H1 (cell line): ENCODE results near the gene RSKR. TPM values are rescaled to one million over a fixed set of nuclear protein-coding genes. Genes with fewer than 3 reads are reported as not detected.
A peak's percentile ranks its signal among the peaks of the same experiment; 100 is the strongest.

ENCODE experiments used
- ASH2L ChIP-seq: fragments of 200-600, 300-600 bp; sonication (generic); IDR thresholded peaks from one replicate; pipeline ENCODE4 v1.7.1; 2017; ENCODE audit warnings: low read length
- CBX5 ChIP-seq: fragments of 300-800, 300-1000 bp; sonication (generic); IDR thresholded peaks from 2 replicates; pipeline ENCODE4 v1.7.1; 2016; ENCODE audit warnings: antibody characterized with exemption, low read length, low read depth
- CBX8 ChIP-seq: fragments of 300-800, 300-1000 bp; sonication (generic); IDR thresholded peaks from 2 replicates; pipeline ENCODE4 v1.7.1; 2016; ENCODE audit warnings: low read depth, low read length, borderline replicate concordance
- CHD1 ChIP-seq: IDR thresholded peaks from 2 replicates; pipeline ENCODE4 v1.6.1; 2012; ENCODE audit warnings: low read depth, low read length, improper control_type of control experiment
- CTBP2 ChIP-seq: IDR thresholded peaks from 2 replicates; pipeline ENCODE4 v1.7.0; 2011; ENCODE audit warnings: borderline replicate concordance, mild to moderate bottlenecking, moderate library complexity, mixed read lengths, low read length; ENCODE audit not compliant: insufficient read depth, insufficient read length
- EP300 ChIP-seq, 2 experiments: IDR thresholded peaks; 1 replicate in 1 of 2; 2 replicates in 1 of 2; pipeline ENCODE4 v1.6.1; 2011 to 2012; ENCODE audit warnings: low read depth in 2 of 2, low read length in 2 of 2, mild to moderate bottlenecking in 2 of 2, borderline replicate concordance in 1 of 2, inconsistent platforms in 1 of 2, moderate library complexity in 1 of 2
- GTF2F1 ChIP-seq: IDR thresholded peaks from 2 replicates; pipeline ENCODE4 v1.6.1; 2012; ENCODE audit warnings: low read depth, low read length, improper control_type of control experiment, borderline replicate concordance
- JUND ChIP-seq: IDR thresholded peaks from 2 replicates; pipeline ENCODE4 v1.6.1; 2011; ENCODE audit warnings: mild to moderate bottlenecking, improper control_type of control experiment, low read length
- KDM5A ChIP-seq: fragments of 200-600 bp; IDR thresholded peaks from 2 replicates; pipeline ENCODE4 v1.7.1; 2012; ENCODE audit warnings: mild to moderate bottlenecking, low read length, inconsistent platforms, mixed read lengths
- MAFK ChIP-seq: IDR thresholded peaks from 2 replicates; pipeline ENCODE4 v1.6.1; 2012; ENCODE audit warnings: low read depth, mild to moderate bottlenecking, improper control_type of control experiment, low read length
- NRF1 ChIP-seq: IDR thresholded peaks from 2 replicates; pipeline ENCODE4 v1.6.1; 2011; ENCODE audit warnings: mild to moderate bottlenecking, low read depth, low read length, improper control_type of control experiment
- RFX5 ChIP-seq: IDR thresholded peaks from 2 replicates; pipeline ENCODE4 v1.6.1; 2011; ENCODE audit warnings: low read depth, low read length, improper control_type of control experiment, borderline replicate concordance
- RNF2 ChIP-seq: fragments of 200-900, 300-1000 bp; sonication (generic); IDR thresholded peaks from 2 replicates; pipeline ENCODE4 v1.7.1; 2016; ENCODE audit warnings: borderline replicate concordance, low read depth, mild to moderate bottlenecking, antibody characterized with exemption, low read length; ENCODE audit not compliant: poor library complexity, severe bottlenecking; ENCODE audit errors: missing control alignments
- SP2 ChIP-seq: IDR thresholded peaks from 2 replicates; pipeline ENCODE4 v1.6.1; 2012; ENCODE audit warnings: mild to moderate bottlenecking, low read length, inconsistent platforms
- SUZ12 ChIP-seq: fragments of 200-600 bp; sonication (generic); IDR thresholded peaks from 2 replicates; pipeline ENCODE4 v1.6.1; 2012; ENCODE audit warnings: mild to moderate bottlenecking, inconsistent platforms, low read length, moderate library complexity, mixed read lengths
- TAF1 ChIP-seq: IDR thresholded peaks from 2 replicates; pipeline ENCODE4 v1.6.1; 2011; ENCODE audit warnings: mild to moderate bottlenecking, low read depth, low read length
- TBP ChIP-seq: IDR thresholded peaks from 2 replicates; pipeline ENCODE4 v1.6.1; 2011; ENCODE audit warnings: low read depth, low read length, improper control_type of control experiment
- TEAD4 ChIP-seq: IDR thresholded peaks from 2 replicates; pipeline ENCODE4 v1.6.1; 2012; ENCODE audit warnings: low read depth, low read length, inconsistent platforms, mixed read lengths
- polyA plus RNA-seq, 7 experiments: library from polyadenylated mRNA; depleted of rRNA in 3 of 7; stranded (reverse) in 5 of 7; unstranded in 2 of 7; fragments of >200 nt in 5 of 7; fragments of 200-250 nt in 2 of 7; gene quantifications; 1 replicate in 5 of 7; 2 replicates in 1 of 7; 4 replicates in 1 of 7; pipeline versions ENCODE4 v1.2.1 to v1.2.3, GENCODE V29; 2011 to 2013; ENCODE audit warnings: missing spikeins in 2 of 7, mixed read lengths in 2 of 7
- total RNA-seq: library from RNA; stranded (reverse); fragmentation: NEBNext Ultra II Directional; extraction: Animal tissue kit (Norgen Biotek cat#: 25700); gene quantifications from 2 replicates; pipeline ENCODE4 v1.2.1, GENCODE V29; 2021
- TF ChIP-seq, protein P1 (sequence below), 3 experiments: IDR thresholded peaks; 1 replicate in 2 of 3; 2 replicates in 1 of 3; pipeline versions ENCODE4 v1.5.1 to v1.6.1; 2011; ENCODE audit warnings: low read length in 3 of 3, mild to moderate bottlenecking in 3 of 3, inconsistent platforms in 2 of 3, low read depth in 1 of 3, moderate library complexity in 1 of 3; ENCODE audit not compliant: insufficient read depth in 1 of 3; ENCODE audit errors: control extremely low read depth in 1 of 3
- TF ChIP-seq, protein P2 (sequence below): IDR thresholded peaks from 2 replicates; pipeline ENCODE4 v1.6.1; 2011; ENCODE audit warnings: low read depth, mild to moderate bottlenecking, low read length; ENCODE audit not compliant: insufficient read depth
- TF ChIP-seq, protein P3 (sequence below): IDR thresholded peaks from 2 replicates; pipeline ENCODE4 v1.6.1; 2012; ENCODE audit warnings: inconsistent platforms

Gene RSKR
- total and polyA plus RNA-seq, 2 of the 8 experiments (the other 6 are each of a cell fraction or from before 2014, with no cell fraction given) = 24.1 to 28.5 TPM

DNA sequence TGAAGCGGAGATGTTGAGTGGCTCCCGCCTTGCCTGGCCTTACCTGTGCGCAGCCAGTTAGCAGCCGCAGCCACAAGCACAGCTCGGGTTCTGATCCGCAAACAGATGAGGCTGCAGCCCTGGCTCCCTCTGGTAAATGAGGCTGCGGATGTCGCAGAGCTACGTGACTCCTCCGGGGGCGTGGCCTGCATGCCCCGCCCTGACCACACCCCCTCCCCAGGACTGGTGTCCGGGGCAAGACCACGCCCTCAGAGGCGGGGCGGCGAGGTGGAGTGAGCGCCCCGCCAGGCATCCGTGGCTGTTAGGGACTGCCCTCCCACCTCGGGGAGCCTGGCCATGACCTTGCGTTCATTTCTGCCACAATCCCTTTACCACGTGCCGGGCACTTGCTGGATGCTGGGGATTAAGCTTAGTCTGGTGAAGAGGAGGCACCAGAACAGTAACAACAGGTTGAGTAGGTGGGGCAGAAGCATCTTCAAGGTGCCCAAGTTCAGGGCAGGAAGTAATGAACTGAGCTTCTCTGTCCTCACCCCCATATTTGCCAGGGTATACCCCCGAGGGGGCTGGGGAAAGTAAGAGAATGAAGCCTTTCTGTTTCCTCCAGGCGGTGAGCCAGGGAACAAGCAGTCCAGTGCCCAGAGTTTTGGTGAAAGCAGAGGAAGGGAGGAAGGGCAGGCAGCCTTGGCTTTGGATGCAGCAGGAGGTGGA lies 37.1 kb downstream of the RSKR start, which contains the start of gene ALDOC (continued):
- TF ChIP-seq, protein P1, sequence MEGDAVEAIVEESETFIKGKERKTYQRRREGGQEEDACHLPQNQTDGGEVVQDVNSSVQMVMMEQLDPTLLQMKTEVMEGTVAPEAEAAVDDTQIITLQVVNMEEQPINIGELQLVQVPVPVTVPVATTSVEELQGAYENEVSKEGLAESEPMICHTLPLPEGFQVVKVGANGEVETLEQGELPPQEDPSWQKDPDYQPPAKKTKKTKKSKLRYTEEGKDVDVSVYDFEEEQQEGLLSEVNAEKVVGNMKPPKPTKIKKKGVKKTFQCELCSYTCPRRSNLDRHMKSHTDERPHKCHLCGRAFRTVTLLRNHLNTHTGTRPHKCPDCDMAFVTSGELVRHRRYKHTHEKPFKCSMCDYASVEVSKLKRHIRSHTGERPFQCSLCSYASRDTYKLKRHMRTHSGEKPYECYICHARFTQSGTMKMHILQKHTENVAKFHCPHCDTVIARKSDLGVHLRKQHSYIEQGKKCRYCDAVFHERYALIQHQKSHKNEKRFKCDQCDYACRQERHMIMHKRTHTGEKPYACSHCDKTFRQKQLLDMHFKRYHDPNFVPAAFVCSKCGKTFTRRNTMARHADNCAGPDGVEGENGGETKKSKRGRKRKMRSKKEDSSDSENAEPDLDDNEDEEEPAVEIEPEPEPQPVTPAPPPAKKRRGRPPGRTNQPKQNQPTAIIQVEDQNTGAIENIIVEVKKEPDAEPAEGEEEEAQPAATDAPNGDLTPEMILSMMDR (IDR thresholded peaks at IDR 0.05; ENCODE audit: control extremely low read depth in 1 of 3, insufficient read depth in 1 of 3, low read depth in 1 of 3, low read length in 3 of 3) = no peak
- TF ChIP-seq MAFK (no peak), TEAD4 (no peak), CTBP2 (no peak), RFX5 (no peak), NRF1 (no peak), EP300 (IDR thresholded peaks at IDR 0.05; ENCODE audit: borderline replicate concordance in 1 of 2, low read depth in 2 of 2, low read length in 2 of 2) (no peak), CBX8 (no peak), SUZ12 (no peak), CHD1 (no peak), SP2 (no peak), ASH2L (no peak), GTF2F1 (peak; percentile 72; the same call in 1 of the 2 replicates), JUND (no peak), TBP (peak; percentile 94), KDM5A (no peak), CBX5 (no peak), RNF2 (no peak), TAF1 (peak; percentile 96)
- TF ChIP-seq, protein P2, sequence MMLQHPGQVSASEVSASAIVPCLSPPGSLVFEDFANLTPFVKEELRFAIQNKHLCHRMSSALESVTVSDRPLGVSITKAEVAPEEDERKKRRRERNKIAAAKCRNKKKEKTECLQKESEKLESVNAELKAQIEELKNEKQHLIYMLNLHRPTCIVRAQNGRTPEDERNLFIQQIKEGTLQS = 0 out of 2 replicates have a peak, but pooled peaks have one; percentile 4
- TF ChIP-seq, protein P3, sequence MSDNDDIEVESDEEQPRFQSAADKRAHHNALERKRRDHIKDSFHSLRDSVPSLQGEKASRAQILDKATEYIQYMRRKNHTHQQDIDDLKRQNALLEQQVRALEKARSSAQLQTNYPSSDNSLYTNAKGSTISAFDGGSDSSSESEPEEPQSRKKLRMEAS = peak; percentile 93
